Lower leg skin (tissue), 3 donors: ENCODE measurements around the gene NWD2.

Source experiments
- POLR2A ChIP-seq, 2 donors: fragments of 450-650 bp; IDR thresholded peaks; one replicate each; pipeline ENCODE4 v1.6.1; 2016 to 2017; ENCODE audit warnings: antibody characterized with exemption in 2 of 2, mild to moderate bottlenecking in 1 of 2, moderate library complexity in 1 of 2
- TF ChIP-seq, protein P1 (sequence below), 3 donors: fragments of 450-650 bp; IDR thresholded peaks; one replicate each; pipeline ENCODE4 v1.5.1; 2016; ENCODE audit warnings: antibody characterized with exemption in 3 of 3, mild to moderate bottlenecking in 3 of 3, moderate library complexity in 2 of 3

DNA sequence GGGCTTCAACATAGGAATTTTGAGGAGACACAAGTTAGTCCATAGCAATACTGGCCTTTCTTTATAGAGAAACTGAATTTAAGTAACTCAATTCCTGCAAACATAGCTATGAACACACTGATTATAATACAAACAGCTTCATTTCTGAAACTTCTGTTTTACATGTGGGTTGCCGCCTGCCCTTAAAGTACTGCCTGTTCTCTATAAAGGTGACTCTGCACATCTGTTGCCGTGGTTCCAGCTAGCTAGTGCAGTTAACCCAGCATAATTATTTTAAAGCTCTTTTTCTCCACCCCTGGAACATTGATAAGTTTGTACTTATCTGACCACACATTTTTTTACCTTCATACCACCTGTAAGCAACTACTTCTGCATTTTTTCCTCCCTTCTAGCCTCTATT lies 177.6 kb downstream of the NWD2 start:
- TF ChIP-seq, protein P1, sequence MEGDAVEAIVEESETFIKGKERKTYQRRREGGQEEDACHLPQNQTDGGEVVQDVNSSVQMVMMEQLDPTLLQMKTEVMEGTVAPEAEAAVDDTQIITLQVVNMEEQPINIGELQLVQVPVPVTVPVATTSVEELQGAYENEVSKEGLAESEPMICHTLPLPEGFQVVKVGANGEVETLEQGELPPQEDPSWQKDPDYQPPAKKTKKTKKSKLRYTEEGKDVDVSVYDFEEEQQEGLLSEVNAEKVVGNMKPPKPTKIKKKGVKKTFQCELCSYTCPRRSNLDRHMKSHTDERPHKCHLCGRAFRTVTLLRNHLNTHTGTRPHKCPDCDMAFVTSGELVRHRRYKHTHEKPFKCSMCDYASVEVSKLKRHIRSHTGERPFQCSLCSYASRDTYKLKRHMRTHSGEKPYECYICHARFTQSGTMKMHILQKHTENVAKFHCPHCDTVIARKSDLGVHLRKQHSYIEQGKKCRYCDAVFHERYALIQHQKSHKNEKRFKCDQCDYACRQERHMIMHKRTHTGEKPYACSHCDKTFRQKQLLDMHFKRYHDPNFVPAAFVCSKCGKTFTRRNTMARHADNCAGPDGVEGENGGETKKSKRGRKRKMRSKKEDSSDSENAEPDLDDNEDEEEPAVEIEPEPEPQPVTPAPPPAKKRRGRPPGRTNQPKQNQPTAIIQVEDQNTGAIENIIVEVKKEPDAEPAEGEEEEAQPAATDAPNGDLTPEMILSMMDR (IDR thresholded peaks at IDR 0.05), result no peak
- no peak for TF ChIP-seq POLR2A (IDR thresholded peaks at IDR 0.05)
